ENCODE results near the gene HYAL1. TPM values are rescaled to one million over a fixed set of nuclear protein-coding genes. Genes with fewer than 3 reads are reported as not detected.

HYAL1 gene
- total and polyA plus RNA-seq, 2 donors from 2014 or later = 47.5 to 126 TPM

DNA sequence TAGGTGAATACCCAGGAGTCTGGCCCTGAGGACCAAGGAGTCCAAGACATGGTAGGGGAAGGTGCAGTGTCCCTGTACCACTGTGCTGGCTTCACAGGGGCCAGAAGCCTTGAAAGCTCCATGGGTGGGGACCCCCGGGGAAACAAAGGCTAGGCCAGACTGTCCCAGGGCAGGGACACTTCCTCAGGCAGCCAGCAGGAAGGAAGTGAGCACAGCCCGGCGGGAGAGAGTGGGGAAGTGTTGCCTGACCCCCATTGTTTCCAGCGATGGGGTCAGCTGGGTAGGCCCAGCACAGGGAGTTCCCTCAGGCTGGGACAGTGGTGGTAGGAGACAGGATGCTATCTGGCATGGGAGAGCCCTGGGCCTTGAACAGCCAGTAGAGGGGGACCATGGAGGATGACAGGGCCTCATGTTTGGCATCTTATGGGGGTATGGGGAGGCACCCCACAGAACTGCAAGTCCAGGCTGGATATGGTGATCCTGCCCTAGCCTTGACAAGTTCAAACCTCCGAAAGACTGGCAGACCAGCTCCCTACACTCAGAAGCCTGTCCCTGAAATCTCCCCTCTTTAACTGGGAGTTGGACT, 20.3 kb upstream of the HYAL1 start:
- peak in 1 of 5 donors; percentile 63 for DNase-seq
- Histone ChIP-seq H3K9me3 (ENCODE audit: control insufficient read depth in 2 of 3, insufficient read depth in 1 of 3, low read length in 3 of 3) (no peaks in the 10 kb centered on the region), H3K27me3 (ENCODE audit: control insufficient read depth, insufficient read depth, low read length) (no peaks in the 10 kb centered on the region), H3K27ac (ENCODE audit: low read depth in 2 of 2, low read length in 2 of 2) (peak overlapping the region; percentile 86 to 87), H3K4me1 (ENCODE audit: control insufficient read depth in 2 of 3, insufficient read depth in 2 of 3, low read depth in 1 of 3, low read length in 3 of 3) (peaks cover 3 to 46% (median 31%) of the 10 kb centered on the region in 3 donors), H3K9ac (ENCODE audit: low read length in 3 of 3) (peak overlapping the region in 1 of 3 donors; percentile 38), H3K4me3 (ENCODE audit: low read length in 3 of 3) (peak overlapping the region in 1 of 3 donors; percentile 25), H3K36me3 (ENCODE audit: control insufficient read depth in 2 of 3, insufficient read depth in 3 of 3, low read length in 3 of 3) (peaks cover 3 to 15% (median 12%) of the 10 kb centered on the region in 3 donors)
- intact Hi-C loops (cut with DNase I) = no loop called here
- FAIRE-seq = no peak
- no peak for TF ChIP-seq CTCF (IDR thresholded peaks at IDR 0.05; ENCODE audit: borderline replicate concordance, extremely low read depth, insufficient read depth)

DNA sequence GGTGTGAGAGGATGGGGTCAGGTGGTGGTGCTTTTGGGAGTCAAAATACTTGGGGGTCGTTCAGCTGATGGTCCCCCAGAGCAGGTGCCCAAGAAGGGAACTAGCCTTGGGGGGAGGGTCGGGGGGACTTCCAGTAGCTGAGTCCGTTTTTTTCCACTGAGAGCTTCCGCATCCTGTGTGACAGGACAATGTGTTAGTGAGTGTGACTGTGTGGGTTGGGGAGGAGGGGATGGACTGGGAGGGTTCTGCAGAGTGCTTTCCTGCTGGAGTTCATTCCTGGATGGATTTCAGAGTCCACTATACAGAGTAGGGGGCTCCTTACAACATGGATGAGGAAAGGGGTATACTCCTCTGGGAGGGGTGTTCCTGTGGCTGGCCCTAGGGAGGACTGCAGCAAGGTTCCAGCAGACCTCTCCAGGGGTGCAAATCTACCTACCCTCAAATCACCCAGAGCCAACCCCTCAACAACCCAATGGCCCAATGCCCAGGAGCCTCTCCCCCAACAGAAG, 19.8 kb upstream of the HYAL1 start:
- H3K9me3 ChIP-seq (ENCODE audit: control insufficient read depth in 2 of 3, insufficient read depth in 1 of 3, low read length in 3 of 3) = no peaks in the 10 kb centered on the region
- H3K9ac ChIP-seq (ENCODE audit: low read length in 3 of 3) = peak overlapping the region in 1 of 3 donors; percentile 81
- H3K27me3 ChIP-seq (ENCODE audit: control insufficient read depth, insufficient read depth, low read length) = no peaks in the 10 kb centered on the region
- no peak for TF ChIP-seq CTCF (IDR thresholded peaks at IDR 0.05; ENCODE audit: borderline replicate concordance, extremely low read depth, insufficient read depth)
- H3K4me1 ChIP-seq (ENCODE audit: control insufficient read depth in 2 of 3, insufficient read depth in 2 of 3, low read depth in 1 of 3, low read length in 3 of 3) = peaks cover 3 to 52% (median 30%) of the 10 kb centered on the region in 3 donors
- peak overlapping the region; percentile 86 to 87 for H3K27ac ChIP-seq (ENCODE audit: low read depth in 2 of 2, low read length in 2 of 2)
- intact Hi-C loops (cut with DNase I) = no loop called here
- peaks cover 3 to 21% (median 12%) of the 10 kb centered on the region in 3 donors for H3K36me3 ChIP-seq (ENCODE audit: control insufficient read depth in 2 of 3, insufficient read depth in 3 of 3, low read length in 3 of 3)
- H3K4me3 ChIP-seq (ENCODE audit: low read length in 3 of 3) = peak overlapping the region in 1 of 3 donors; percentile 98
- no peak for FAIRE-seq
- DNase-seq = peak in 2 of 5 donors; percentile 19 to 71

DNA sequence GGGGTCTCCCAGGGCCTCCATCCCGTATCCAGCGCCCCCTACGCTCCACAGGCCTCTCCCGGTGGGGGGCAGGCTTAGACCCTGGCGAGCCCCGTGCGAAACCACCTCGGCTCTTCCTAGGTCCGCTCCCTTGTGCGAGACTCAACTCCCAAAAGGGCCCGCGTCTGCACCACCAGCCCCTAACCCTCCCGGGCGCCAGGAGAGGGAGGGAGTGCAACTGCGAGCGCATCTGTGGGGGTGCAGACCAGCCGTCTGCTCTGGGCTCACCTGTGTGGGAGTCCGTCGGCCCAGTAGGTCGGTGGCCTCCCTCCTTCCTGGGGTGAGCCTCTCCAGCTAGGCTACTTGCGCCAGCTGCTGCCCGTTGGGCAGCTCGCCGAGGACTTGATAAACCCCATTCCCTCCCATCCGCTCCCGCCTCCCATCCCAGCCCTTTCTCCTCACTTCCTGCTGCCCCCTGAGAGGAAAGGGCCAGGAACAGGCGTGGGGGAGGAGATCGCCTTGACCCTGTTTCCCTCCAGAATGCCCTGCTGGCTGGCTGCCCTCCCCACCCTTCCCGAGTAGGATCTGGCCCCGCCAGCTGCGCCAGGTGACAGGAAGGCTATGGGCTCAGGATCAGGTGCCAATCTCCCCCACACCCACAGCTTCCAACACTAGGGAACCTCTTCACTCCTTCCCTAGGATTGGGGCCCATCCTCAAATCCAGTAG, 19.2 kb upstream of the HYAL1 start, which contains the start of gene HYAL2:
HYAL2 (minus strand) TSS at position 360 of the 706 bp plus-strand sequence. CDS start 2,256 bp downstream, outside the sequence.
- intact Hi-C loops (cut with DNase I) = no loop called here
- peak within 1 kb of the TSS; percentile 71 to 98 (median 78) for H3K4me3 ChIP-seq (ENCODE audit: low read length in 3 of 3)
- peaks cover 3 to 54% (median 30%) of the 10 kb centered on the region in 3 donors for H3K4me1 ChIP-seq (ENCODE audit: control insufficient read depth in 2 of 3, insufficient read depth in 2 of 3, low read depth in 1 of 3, low read length in 3 of 3)
- H3K9me3 ChIP-seq (ENCODE audit: control insufficient read depth in 2 of 3, insufficient read depth in 1 of 3, low read length in 3 of 3) = no peaks in the 10 kb centered on the region
- H3K36me3 ChIP-seq (ENCODE audit: control insufficient read depth in 2 of 3, insufficient read depth in 3 of 3, low read length in 3 of 3) = peaks cover 3 to 24% (median 12%) of the 10 kb centered on the region in 3 donors
- no peak for FAIRE-seq
- peak within 1 kb of the TSS; percentile 97 to 99 for H3K27ac ChIP-seq (ENCODE audit: low read depth in 2 of 2, low read length in 2 of 2)
- H3K27me3 ChIP-seq (ENCODE audit: control insufficient read depth, insufficient read depth, low read length) = no peaks in the 10 kb centered on the region
- peak; percentile 43 to 91 (median 69) for DNase-seq
- H3K9ac ChIP-seq (ENCODE audit: low read length in 3 of 3) = peak within 1 kb of the TSS; percentile 44 to 85 (median 51)
- no peak for TF ChIP-seq CTCF (IDR thresholded peaks at IDR 0.05; ENCODE audit: borderline replicate concordance, extremely low read depth, insufficient read depth)
